AG09319 (cell line): ENCODE results near the gene SYT14.

Source experiments
- DNase-seq: peaks from one replicate; pipeline ENCODE4 v3.0.0-alpha.2; 2010; ENCODE audit warnings: low read depth; ENCODE audit errors: extremely low read depth
- TF ChIP-seq, protein P1 (sequence below): IDR thresholded peaks from 2 replicates; pipeline ENCODE4 v1.5.1; 2011; ENCODE audit warnings: low read depth, mild to moderate bottlenecking, inconsistent platforms, low read length, moderate library complexity

SYT14 gene

DNA sequence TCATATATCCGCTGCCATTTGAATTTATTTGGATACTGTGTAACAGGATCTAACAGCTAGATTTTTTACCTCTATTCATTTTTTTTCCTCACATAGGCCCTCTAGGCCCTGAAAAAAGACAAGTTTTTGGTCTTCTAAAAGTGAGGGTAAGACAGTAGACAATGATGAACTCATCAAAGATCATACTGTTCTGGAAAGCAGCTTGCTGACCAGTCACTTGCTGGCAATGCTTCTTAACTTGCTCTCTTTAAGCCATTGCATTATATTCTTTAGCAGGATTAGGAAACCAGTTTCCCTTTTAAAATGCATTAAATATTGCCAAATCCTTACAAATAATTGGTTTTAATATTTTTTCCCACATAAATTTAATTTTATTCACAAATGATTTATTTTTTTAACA, 65.5 kb downstream of the SYT14 start:
- no peak for DNase-seq
- TF ChIP-seq, protein P1, sequence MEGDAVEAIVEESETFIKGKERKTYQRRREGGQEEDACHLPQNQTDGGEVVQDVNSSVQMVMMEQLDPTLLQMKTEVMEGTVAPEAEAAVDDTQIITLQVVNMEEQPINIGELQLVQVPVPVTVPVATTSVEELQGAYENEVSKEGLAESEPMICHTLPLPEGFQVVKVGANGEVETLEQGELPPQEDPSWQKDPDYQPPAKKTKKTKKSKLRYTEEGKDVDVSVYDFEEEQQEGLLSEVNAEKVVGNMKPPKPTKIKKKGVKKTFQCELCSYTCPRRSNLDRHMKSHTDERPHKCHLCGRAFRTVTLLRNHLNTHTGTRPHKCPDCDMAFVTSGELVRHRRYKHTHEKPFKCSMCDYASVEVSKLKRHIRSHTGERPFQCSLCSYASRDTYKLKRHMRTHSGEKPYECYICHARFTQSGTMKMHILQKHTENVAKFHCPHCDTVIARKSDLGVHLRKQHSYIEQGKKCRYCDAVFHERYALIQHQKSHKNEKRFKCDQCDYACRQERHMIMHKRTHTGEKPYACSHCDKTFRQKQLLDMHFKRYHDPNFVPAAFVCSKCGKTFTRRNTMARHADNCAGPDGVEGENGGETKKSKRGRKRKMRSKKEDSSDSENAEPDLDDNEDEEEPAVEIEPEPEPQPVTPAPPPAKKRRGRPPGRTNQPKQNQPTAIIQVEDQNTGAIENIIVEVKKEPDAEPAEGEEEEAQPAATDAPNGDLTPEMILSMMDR = no peak

DNA sequence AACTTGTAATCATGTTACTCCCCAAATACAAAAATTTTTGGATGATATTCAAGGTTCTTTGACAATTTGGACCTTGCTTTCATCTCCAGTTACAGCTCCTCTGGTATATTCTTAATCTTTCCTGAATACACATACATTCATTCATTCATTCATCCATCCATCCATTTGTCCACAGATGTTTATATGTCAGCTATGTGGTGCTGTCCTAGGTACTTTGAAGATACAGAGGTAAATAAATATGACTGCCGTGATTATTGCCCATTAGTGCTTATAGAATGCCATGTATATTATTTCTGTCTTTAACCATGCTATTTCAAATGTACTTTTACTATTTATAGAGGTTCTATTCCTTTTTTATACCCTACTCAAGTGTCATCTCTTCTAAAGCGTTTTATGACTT, 72.1 kb downstream of the SYT14 start:
- TF ChIP-seq, protein P1 = no peak

DNA sequence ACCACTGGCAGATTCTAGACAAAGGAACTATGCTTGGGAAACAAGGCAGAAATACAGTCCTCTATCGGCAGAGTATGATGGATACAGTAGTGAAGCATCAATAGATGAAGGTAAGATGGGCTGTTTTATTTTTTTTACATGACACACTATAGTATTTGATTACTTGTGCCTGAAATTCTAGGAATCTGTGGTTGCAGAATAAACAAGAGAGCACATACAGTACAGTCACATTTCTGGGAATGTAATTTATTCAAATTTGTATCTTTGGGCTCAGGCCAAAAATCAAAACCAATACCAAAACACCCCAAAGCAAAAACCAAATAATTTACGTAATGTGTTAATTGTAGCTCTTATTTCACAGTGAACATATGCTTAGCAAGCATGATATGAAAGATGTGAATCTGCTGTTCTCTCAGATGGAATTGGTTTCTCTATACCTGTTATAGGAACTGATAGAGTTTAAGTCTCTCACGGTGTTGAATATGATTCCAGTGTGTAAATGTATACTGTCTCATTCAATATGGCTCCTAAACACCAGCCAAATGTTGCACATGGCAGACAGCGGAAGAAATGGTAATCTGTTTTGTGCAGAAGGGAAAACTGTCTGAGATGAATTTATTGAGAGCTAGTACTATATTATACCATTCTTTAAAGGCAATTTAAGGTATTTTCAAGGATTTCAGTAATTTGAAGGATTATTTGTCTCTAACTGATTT, 83.3 kb downstream of the SYT14 start:
- no peak for DNase-seq
- TF ChIP-seq, protein P1 = no peak

More for the DNA sequence above, 72.1 kb downstream of the SYT14 start:
- no peak for DNase-seq

DNA sequence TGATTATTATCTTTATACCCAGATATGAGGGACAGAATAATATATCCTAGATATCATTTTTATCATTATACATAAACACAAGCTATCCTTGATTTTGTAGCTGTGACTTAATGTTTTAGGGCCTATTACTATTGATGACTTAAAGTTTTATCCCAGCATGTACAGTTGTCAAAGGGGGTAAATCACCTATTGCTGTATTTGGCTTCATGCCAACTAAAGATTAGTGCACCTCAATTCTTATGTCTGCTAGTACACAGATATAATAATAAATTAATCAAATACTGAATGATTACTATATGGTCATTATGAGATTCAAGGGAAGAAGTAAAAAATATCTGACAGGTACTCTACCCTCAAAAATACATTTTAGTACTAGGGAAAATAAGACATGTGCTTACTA, 84.0 kb downstream of the SYT14 start:
- no peak for DNase-seq
- TF ChIP-seq, protein P1 = no peak

DNA sequence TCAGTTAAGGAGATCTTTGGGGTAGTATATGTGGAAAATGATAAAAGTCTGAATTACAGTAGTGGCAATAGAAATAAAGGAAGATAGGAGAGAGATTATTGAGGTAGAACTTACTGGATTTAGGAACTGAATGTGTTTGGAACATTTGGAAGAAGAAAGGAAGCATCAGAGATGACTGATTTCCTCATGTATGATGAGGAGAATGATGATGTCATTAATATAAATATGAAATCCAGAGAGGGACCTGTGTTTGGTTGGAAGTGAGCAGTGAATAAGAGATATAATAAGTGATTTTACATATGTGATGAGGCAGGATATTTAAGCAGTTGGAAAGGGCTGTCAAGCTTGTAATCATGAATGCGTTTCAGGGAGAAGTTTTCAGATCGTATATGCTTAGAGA, 86.3 kb downstream of the SYT14 start:
- DNase-seq = no peak
- TF ChIP-seq, protein P1 = no peak

DNA sequence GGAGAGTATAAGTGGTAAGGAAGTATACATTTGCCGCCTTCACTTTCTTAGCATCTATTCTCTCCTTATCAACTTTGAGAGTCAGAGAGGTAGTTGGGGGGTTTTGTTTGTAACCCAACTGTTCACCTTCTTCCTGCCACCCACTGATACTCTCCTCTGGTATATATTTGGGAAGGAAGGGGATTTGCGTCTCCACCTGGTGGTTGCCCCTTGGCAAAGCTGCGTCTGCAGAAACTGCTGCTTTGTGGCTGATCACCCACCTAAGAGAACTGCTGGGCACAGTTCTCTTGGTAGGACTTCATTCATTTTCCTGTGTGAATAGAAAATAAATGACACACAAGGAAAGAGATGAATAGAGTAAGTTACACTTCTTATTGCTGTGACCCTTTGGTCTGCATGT, 87.0 kb downstream of the SYT14 start:
- no peak for DNase-seq
- TF ChIP-seq, protein P1 = peak; percentile 2; the same call in 1 of the 2 replicates

DNA sequence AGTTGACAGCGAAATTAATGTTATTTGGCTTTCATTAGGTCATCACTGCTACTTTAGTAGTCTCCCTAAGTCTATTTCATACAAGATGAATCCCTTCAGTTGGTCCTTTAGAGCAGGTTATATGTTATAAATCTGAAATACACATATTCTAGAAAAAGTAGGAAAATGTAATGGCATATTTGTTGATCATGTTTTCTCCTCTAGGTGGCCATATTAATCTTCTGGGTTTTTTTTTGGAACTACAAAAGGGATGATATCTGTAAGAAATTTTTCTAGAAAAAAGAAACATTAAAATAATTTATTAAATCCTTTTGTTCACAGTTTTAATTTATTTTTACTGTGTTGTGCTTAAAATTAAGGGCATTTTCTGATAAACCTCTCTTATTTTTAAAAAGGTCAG, 87.9 kb downstream of the SYT14 start:
- no peak for DNase-seq
- TF ChIP-seq, protein P1 = peak; percentile 5
